ENCODE measurements around the gene SPART.

The SPART gene

DNA sequence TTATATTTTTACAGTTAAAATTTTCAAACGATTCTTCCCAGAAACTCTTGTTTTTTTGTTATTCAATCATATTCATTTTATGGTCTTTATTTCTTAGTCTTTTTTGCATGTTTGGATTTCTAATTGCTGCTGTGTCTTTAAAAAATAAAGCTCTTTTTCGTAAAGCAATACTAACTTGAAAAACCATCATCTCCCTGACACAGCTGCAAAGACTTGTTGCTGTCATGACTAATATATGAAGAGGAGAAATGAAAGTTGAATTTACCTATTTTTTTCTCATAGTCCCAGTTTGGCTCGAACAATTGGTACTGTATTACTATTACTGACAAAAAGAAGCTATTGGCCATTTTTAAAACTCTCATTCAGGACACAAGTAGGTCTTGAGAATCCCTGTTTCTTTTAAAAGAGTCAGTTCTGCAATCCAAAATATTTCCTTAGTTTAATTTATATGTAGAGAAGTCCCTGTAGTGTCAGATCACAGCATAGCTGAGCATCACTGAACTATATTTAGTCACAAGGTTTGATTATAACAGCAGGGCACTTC lies 12.1 kb upstream of the SPART start:
- Histone ChIP-seq H3K4me2 (ENCODE audit: low read length) (peak overlapping the region; percentile 74), H3K4me3 (ENCODE audit: low read length) (peak overlapping the region; percentile 58), H3K36me3 (replicated peaks; ENCODE audit: low read depth, low read length) (no peaks in the 10 kb centered on the region), H3K79me2 (ENCODE audit: low read length) (no peaks in the 10 kb centered on the region), H3K27me3 (ENCODE audit: low read depth, low read length) (no peaks in the 10 kb centered on the region), H4K20me1 (ENCODE audit: insufficient read depth, low read length) (no peaks in the 10 kb centered on the region), H3K4me1 (ENCODE audit: low read length) (peaks cover 94% of the 10 kb centered on the region), H3K9me3 (ENCODE audit: insufficient read depth, low read length) (no peaks in the 10 kb centered on the region), H2AFZ (ENCODE audit: low read depth, low read length) (peak overlapping the region; percentile 48), H3K9ac (ENCODE audit: low read length) (peak overlapping the region; percentile 52), H3K27ac (ENCODE audit: low read length) (peak overlapping the region; percentile 82)
- TF ChIP-seq CTCF (IDR thresholded peaks at IDR 0.05; ENCODE audit: low read depth, low read length) (no peak), EZH2phosphoT487 (IDR thresholded peaks at IDR 0.05; ENCODE audit: low read depth) (no peak)

- Histone ChIP-seq H3K27ac (ENCODE audit: low read length) (peak overlapping the region; percentile 82), H3K79me2 (ENCODE audit: low read length) (no peaks in the 10 kb centered on the region), H3K4me1 (ENCODE audit: low read length) (peaks cover 94% of the 10 kb centered on the region), H3K4me2 (ENCODE audit: low read length) (peak overlapping the region; percentile 74), H3K4me3 (ENCODE audit: low read length) (peak overlapping the region; percentile 58), H2AFZ (ENCODE audit: low read depth, low read length) (peak overlapping the region; percentile 37), H3K36me3 (replicated peaks; ENCODE audit: low read depth, low read length) (no peaks in the 10 kb centered on the region), H4K20me1 (ENCODE audit: insufficient read depth, low read length) (no peaks in the 10 kb centered on the region), H3K9me3 (ENCODE audit: insufficient read depth, low read length) (no peaks in the 10 kb centered on the region), H3K9ac (ENCODE audit: low read length) (peak overlapping the region; percentile 37), H3K27me3 (ENCODE audit: low read depth, low read length) (no peaks in the 10 kb centered on the region)
- TF ChIP-seq EZH2phosphoT487 (IDR thresholded peaks at IDR 0.05; ENCODE audit: low read depth) (no peak), CTCF (IDR thresholded peaks at IDR 0.05; ENCODE audit: low read depth, low read length) (no peak)
Observed at GRCh38 chr13:36357692-36358091, 11.5 kb upstream of the SPART start.

DNA sequence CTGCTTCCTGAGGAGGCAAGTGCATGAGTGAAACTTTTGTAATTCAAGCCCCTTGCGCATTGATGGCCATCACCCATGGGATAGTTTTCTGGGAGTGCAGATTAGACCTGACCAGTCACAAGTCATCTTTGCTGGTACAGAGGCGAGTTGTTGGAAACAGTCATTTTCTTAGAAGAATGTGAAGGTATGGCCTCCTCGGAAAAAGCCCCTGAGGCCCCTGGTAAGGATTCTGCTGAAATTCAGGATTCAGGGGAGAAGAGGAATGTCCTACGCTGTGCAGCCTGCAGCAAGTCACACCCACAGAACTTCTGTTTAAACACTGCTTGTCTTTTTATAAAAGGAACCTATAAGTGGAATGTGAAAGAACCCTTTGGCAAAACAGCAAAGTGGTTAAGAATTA lies 11.0 kb upstream of the SPART start:
- H3K36me3 ChIP-seq (replicated peaks; ENCODE audit: low read depth, low read length) = no peaks in the 10 kb centered on the region
- H4K20me1 ChIP-seq (ENCODE audit: insufficient read depth, low read length) = no peaks in the 10 kb centered on the region
- H3K9me3 ChIP-seq (ENCODE audit: insufficient read depth, low read length) = no peaks in the 10 kb centered on the region
- H3K4me2 ChIP-seq (ENCODE audit: low read length) = peak overlapping the region; percentile 74
- no peak overlapping the region for H2AFZ ChIP-seq (ENCODE audit: low read depth, low read length)
- H3K27ac ChIP-seq (ENCODE audit: low read length) = peak overlapping the region; percentile 82; the same call in 1 of the 2 replicates
- no peaks in the 10 kb centered on the region for H3K79me2 ChIP-seq (ENCODE audit: low read length)
- H3K27me3 ChIP-seq (ENCODE audit: low read depth, low read length) = no peaks in the 10 kb centered on the region
- no peak overlapping the region for H3K9ac ChIP-seq (ENCODE audit: low read length)
- TF ChIP-seq EZH2phosphoT487 (IDR thresholded peaks at IDR 0.05; ENCODE audit: low read depth) (no peak), CTCF (IDR thresholded peaks at IDR 0.05; ENCODE audit: low read depth, low read length) (no peak)
- no peak overlapping the region for H3K4me3 ChIP-seq (ENCODE audit: low read length)
- peaks cover 94% of the 10 kb centered on the region for H3K4me1 ChIP-seq (ENCODE audit: low read length)

GRCh38 chr13:36356058-36356457 lies 9.9 kb upstream of the SPART start:
- no peaks in the 10 kb centered on the region for H3K36me3 ChIP-seq (replicated peaks; ENCODE audit: low read depth, low read length)
- no peaks in the 10 kb centered on the region for H3K9me3 ChIP-seq (ENCODE audit: insufficient read depth, low read length)
- no peaks in the 10 kb centered on the region for H4K20me1 ChIP-seq (ENCODE audit: insufficient read depth, low read length)
- TF ChIP-seq CTCF (IDR thresholded peaks at IDR 0.05; ENCODE audit: low read depth, low read length) = no peak
- no peak overlapping the region for H3K4me3 ChIP-seq (ENCODE audit: low read length)
- H3K9ac ChIP-seq (ENCODE audit: low read length) = no peak overlapping the region
- peaks cover 84% of the 10 kb centered on the region for H3K4me1 ChIP-seq (ENCODE audit: low read length)
- peak overlapping the region; percentile 37; the same call in 1 of the 2 replicates for H3K4me2 ChIP-seq (ENCODE audit: low read length)
- H3K79me2 ChIP-seq (ENCODE audit: low read length) = no peaks in the 10 kb centered on the region
- no peak overlapping the region for H2AFZ ChIP-seq (ENCODE audit: low read depth, low read length)
- H3K27ac ChIP-seq (ENCODE audit: low read length) = peak overlapping the region; percentile 73
- no peaks in the 10 kb centered on the region for H3K27me3 ChIP-seq (ENCODE audit: low read depth, low read length)
